HTR-8/SVneo (cell line): ENCODE results near the gene MRPL19.

Experiments
- DNase-seq: peaks from one replicate; pipeline ENCODE4 v3.0.0; 2011; ENCODE audit warnings: low spot score, mixed read lengths; ENCODE audit not compliant: insufficient read length
- FAIRE-seq: peaks from 2 replicates; lab custom pipeline; 2011; peaks lifted over from hg19 to GRCh38; lab: Jason Lieb, UNC

MRPL19 gene

DNA sequence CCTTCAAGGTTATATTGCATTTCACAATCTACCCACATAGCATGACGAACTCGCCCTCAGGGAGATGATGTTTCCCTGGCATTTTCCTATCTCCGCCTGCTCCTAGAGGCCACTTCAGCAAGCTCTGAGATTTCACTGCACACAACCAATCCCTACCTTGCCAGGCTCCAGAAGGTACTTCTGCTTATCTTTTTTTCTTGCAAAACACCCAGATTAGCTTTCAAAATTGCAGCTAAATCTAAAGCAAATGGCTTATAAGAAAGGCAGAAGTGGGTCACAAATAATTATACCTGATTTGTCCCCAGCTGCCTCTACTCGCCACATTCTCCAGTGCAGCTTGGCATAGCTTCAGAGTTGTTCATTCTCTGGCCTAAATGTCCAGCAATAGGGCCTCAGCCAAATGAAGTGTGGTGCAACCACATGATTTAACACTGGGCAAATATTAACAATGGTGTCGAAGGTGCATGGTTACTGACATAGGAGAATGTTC, 32.4 kb upstream of the MRPL19 start:
- FAIRE-seq: no peak
- DNase-seq: no peak

- FAIRE-seq (no peak), DNase-seq (no peak)
Measured at GRCh38 chr2:75616406-75616805, 30.2 kb upstream of the MRPL19 start.

DNA sequence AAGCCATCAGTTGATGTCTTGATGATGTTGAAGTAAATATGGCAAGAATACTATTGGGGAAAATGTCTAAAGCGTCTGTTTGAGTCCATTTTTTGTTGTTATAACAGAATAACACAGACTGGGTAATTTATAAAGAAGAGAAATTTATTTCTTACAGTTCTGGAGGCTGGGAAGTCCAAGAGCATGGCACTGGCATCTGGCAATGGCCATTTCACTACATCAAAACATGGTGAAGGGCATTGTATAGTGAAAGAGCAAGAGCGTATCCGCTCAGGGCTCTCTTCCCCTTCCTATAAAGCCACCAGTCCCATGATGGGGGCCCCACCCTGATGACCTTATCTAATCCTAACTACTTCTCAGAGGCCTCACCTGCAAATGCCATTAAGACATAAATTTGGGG, 29.6 kb upstream of the MRPL19 start:
- FAIRE-seq (no peak), DNase-seq (no peak)

- DNase-seq: no peak
- no peak for FAIRE-seq
Measured at GRCh38 chr2:75619956-75620740, 26.4 kb upstream of the MRPL19 start.

- DNase-seq (no peak), FAIRE-seq (no peak)
Measured at GRCh38 chr2:75621228-75621627, 25.4 kb upstream of the MRPL19 start.

DNA sequence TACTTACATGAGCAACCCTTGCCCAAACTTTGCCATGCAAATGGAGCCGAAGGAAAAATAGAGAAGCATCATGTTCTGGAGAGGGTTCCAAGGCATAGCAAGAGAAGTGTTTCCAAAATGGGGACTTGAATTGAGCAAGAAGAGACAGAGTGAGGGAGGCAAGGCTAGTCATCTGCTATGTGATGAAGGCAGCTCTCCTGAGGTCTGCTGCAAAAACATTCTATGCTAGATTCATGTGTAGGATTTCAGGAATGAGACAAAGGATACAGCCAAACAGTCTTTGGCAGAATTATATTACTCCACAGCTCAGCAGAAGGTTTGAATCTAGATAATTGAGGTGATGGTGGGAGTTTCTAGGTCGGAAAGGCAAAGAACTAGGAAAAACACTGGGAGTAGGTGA, 24.1 kb upstream of the MRPL19 start:
- FAIRE-seq: no peak
- DNase-seq: no peak

DNA sequence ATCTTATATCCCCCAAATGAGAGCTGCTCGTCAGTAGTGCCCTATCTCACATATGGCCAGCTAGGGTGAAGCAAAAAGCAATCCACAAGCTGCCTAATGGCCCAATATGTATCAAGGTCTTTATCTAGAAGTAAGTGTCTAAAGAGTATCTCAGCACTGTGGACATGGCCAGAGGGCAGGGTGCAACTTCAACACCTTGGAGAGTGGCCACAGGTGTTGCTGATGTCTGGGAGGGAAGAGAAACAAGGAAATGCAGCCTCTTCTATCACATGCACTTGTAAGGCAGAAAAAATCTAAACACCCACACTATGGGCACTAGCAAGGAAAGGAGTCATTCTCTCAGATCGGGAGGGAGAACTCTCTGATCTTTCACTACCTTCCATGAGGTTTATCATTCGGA, 23.7 kb upstream of the MRPL19 start:
- FAIRE-seq (no peak), DNase-seq (no peak)

DNA sequence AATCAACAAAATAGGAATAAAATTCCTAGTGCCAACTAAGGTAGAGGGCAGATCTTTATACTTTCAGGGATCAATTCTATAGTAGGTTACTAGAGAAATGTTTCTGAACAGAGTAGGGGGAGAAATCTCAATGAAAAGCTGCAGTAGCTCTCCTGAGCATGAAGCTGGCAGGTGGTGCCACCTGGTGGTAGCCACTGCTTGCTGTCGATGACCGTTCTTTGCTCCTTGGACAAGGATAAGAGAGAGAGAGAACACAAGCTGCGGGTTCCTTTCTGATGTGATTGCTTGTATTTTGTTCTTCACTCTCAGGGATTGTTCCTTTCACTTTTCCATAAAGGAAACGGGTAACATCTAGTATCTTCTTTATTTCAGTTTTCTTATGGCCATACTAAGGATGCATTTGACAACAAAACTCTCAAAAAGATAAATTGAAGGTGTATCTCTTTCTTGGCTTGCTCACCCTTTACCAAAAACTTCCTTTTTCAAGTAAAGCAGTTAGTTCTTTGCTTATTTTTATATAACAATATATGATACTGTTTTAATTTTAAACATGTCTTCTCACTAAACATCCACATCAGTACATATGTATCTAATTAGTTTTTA, 18.6 kb upstream of the MRPL19 start:
- DNase-seq (peak; percentile 72), FAIRE-seq (peak; percentile 69)

GRCh38 chr2:75632091-75632701, 14.4 kb upstream of the MRPL19 start:
- FAIRE-seq (no peak), DNase-seq (no peak)

GRCh38 chr2:75632813-75633212, 13.8 kb upstream of the MRPL19 start:
- no peak for FAIRE-seq

DNA sequence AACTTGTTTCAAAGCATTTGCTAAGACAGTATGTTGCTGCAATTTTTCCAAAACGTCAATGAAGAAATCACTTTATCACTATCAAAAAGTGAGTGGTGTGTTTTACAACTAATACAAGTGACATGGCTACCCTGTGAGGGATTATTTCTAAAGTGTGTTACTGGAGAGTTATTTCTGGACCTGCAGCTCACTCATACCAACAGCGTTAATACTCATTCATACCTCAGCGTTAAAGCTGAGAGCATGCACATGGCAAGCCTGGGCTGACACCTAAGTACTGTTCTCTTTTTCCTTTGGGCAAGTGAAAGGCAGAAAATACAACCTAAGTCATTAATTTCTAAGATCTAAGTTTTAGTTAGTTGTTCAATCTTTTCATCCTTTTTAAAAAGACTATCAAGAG, 13.0 kb upstream of the MRPL19 start:
- FAIRE-seq (no peak), DNase-seq (no peak)

More at GRCh38 chr2:75632813-75633212, 13.8 kb upstream of the MRPL19 start:
- no peak for DNase-seq

DNA sequence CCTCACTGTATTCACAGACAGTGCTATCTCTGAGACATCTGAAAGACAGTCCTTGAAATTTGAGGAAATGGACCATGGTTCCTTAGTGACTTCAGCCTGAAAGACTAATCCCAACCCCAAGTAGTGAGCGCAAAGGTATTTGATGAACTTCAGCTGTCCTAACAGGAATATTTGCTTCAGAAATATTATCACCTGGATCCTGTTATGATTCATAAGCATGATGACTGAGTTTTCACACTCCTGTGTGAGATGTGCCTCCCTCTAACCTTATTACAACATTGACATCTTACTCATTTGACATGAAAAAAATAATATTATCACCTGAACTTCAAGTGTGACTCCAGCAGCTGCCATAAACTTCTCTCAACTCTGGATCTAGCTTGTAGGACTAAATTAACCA, 11.6 kb upstream of the MRPL19 start:
- DNase-seq (no peak), FAIRE-seq (no peak)

- no peak for FAIRE-seq
Measured at GRCh38 chr2:75637568-75637967, 9.0 kb upstream of the MRPL19 start.

GRCh38 chr2:75640621-75641121, 5.9 kb upstream of the MRPL19 start:
- peak; percentile 67 for DNase-seq
- FAIRE-seq: no peak

More at GRCh38 chr2:75637568-75637967, 9.0 kb upstream of the MRPL19 start:
- no peak for DNase-seq

DNA sequence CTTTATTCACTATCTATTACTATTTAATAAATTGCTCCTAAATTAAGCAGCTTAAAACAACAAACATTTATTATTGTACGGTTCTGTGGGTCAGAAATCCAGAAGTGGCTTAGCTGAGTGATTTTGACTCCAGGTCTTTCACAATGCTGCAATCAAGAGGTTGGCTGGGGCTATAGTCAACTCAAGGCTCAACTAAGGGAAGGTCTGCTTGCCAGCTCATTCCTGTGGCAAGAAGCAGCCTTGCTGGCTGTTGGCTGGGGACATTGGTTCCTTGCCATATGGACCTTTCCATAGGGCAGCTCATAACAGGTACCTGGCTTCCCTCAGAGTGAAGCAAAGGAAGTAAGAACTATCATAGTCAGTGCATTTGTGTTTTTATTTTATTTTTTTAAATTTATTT, 5.0 kb upstream of the MRPL19 start:
- no peak for FAIRE-seq
- no peak for DNase-seq

DNA sequence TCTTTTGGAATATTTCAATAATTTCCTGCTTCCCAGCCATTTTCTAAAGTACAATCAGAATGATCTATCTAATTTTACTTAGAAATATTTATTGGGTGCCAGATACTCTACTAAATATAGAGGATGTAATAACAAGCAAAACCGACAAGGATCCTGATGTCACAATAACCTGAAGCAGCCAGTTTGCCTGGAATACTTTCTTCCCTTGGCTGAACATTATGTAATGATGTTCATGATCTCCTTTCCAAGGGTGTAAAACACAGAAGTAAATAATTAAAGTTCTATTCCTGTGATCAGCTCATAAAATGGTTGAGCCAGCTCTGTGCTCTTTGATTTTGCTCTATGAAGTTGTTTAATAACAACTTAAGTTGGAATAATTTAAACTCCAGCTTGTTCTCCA, 2.6 kb upstream of the MRPL19 start:
- no peak for FAIRE-seq

GRCh38 chr2:75645643-75646042, 940 bp upstream of the MRPL19 start:
- no peak for FAIRE-seq
- DNase-seq: no peak

More for the DNA sequence above, 2.6 kb upstream of the MRPL19 start:
- no peak for DNase-seq

DNA sequence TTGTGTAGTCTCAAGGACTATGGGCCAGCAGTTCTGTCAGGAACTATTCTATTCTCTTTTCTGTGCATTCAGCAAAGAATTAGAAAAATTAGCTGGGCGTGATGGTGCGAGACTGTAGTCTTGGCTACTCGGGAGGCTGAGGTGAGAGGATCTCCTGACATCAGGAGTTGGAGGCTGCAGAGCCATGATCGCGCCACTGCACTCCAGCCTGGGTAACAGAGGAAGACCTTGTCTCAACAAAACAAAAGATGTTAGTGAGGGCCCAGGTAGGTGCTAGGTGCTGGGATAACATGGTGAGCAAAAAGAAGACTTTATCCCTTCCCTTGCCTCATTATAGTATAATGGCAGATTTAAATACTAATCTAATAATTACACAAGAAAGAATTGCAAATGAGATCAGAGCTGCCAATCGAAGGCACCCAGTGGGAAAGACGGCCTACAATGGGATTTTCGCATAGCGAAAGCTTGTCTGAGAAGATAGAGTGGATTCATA, 447 bp upstream of the MRPL19 start:
- FAIRE-seq (no peak), DNase-seq (no peak)

DNA sequence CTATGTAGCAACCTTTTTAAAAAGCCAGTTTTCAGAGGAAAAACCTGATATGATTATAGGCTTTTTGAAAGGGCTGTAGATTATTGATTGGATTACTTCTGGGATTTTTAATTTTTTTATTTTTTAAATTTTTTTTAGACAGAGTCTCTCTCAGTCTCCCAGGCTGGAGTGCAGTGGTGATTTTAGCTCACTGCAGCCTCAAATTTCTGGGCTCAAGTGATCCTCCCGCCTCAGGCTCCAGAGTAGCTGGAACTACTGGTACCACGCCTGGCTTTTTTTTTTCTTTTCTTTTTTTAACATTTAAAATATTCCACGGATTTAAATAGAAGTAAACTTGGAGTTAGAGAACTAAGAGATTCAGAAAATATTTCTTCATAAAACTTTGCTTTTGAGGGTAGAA, 1.2 kb downstream of the MRPL19 start:
- DNase-seq (no peak), FAIRE-seq (no peak)

DNA sequence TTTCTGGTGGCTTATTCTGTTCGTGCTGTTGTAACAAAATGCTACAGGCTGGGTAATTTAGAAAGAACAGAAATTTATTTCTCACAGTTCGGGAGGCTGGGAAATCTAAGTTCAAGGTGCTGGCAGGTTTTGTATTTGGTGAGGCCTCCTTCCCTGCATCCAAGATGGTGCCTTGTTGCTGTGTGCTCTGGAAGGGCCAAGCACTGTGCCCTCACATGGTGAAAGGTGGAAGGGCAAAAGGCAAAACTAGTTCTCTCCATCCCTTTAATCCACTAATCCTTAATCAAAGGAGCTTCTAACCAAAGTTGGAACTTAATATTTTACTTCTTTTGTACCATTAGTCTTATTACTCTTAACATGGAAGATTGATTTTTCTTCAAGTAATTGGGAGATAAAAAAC, 7.4 kb downstream of the MRPL19 start:
- no peak for DNase-seq

DNA sequence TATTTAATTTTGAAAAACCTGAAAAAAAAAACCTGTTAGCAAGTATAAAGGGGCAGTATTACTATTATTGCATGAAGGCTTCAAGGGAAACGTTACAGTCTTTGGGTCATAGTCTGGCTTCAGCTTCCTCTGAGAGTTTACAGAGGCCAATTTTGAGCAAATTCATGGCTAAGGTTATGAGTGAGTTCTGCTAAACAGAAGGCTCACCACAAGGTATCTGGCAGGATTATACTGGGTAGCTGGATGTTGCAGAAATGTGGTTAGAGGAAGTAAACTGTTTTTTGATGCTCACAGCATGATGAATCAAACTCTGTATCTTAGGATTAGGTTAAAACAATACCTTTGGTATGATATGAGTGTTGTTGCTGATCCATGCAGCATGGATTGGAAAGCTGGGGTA, 9.3 kb downstream of the MRPL19 start:
- FAIRE-seq (no peak), DNase-seq (no peak)

More for the DNA sequence above, 7.4 kb downstream of the MRPL19 start:
- FAIRE-seq: no peak
